Neural cell (in vitro differentiated cells): ENCODE measurements around the gene SLC24A3. TPM values are rescaled to one million over a fixed set of nuclear protein-coding genes. Genes with fewer than 3 reads are reported as not detected.

Source experiments
- H2AFZ ChIP-seq: fragments of 200-600, 300-800 bp; sonication (generic), shearing (Covaris generic); 2 replicates; pipeline ENCODE4 v1.6.0; 2014; ENCODE audit warnings: low read depth, mild to moderate bottlenecking, antibody characterized with exemption, low read length, moderate library complexity
- H3F3A ChIP-seq: fragments of 200-600 bp; shearing (Covaris generic); 2 replicates; pipeline ENCODE4 v1.6.1; 2016; ENCODE audit warnings: mild to moderate bottlenecking, moderate library complexity, mixed read lengths, antibody characterized with exemption, low read length; ENCODE audit not compliant: insufficient read depth, poor library complexity, severe bottlenecking
- H3K27ac ChIP-seq: fragments of 200-600, 300-800 bp; sonication (generic), shearing (Covaris generic); 2 replicates; pipeline ENCODE4 v1.5.1; 2014; ENCODE audit warnings: mild to moderate bottlenecking, low read length, moderate library complexity
- H3K27me3 ChIP-seq: fragments of 300-800, 200-600 bp; sonication (generic), shearing (Covaris generic); 2 replicates; pipeline ENCODE4 v1.6.0; 2014; ENCODE audit warnings: mild to moderate bottlenecking, low read depth, low read length, moderate library complexity; ENCODE audit not compliant: insufficient read depth
- H3K36me3 ChIP-seq: fragments of 300-800, 200-600 bp; sonication (generic), shearing (Covaris generic); 2 replicates; pipeline ENCODE4 v1.5.1; 2014; ENCODE audit warnings: mild to moderate bottlenecking, antibody characterized with exemption, low read length, moderate library complexity; ENCODE audit not compliant: insufficient read depth
- H3K4me2 ChIP-seq: fragments of 300-800, 200-600 bp; sonication (generic), shearing (Covaris generic); 2 replicates; pipeline ENCODE4 v1.6.0; 2014; ENCODE audit warnings: mild to moderate bottlenecking, low read length
- H3K4me3 ChIP-seq: fragments of 300-800, 200-600 bp; sonication (generic), shearing (Covaris generic); 2 replicates; pipeline ENCODE4 v1.5.1; 2014; ENCODE audit warnings: mild to moderate bottlenecking, low read length, moderate library complexity
- H3K79me2 ChIP-seq: fragments of 200-600 bp; shearing (Covaris generic); replicated peaks from 2 replicates; pipeline ENCODE4 v1.6.0; 2014; ENCODE audit warnings: mild to moderate bottlenecking, low read length, moderate library complexity; ENCODE audit not compliant: insufficient read depth
- H3K9ac ChIP-seq: fragments of 300-800, 200-600 bp; sonication (generic), shearing (Covaris generic); 2 replicates; pipeline ENCODE4 v1.6.1; 2016; ENCODE audit warnings: mild to moderate bottlenecking, low read length, mixed read lengths
- H3K9me2 ChIP-seq: fragments of 200-600 bp; shearing (Covaris generic); 2 replicates; pipeline ENCODE4 v1.6.1; 2016; ENCODE audit warnings: mild to moderate bottlenecking, low read length, mixed read lengths; ENCODE audit not compliant: insufficient read depth
- H3K9me3 ChIP-seq: fragments of 200-600, 300-800 bp; sonication (generic), shearing (Covaris generic); 2 replicates; pipeline ENCODE4 v1.6.1; 2016; ENCODE audit warnings: mild to moderate bottlenecking, mixed run types, low read length, moderate library complexity, mixed read lengths
- H4K20me1 ChIP-seq: fragments of 200-600 bp; shearing (Covaris generic); 2 replicates; pipeline ENCODE4 v1.6.1; 2016; ENCODE audit warnings: mild to moderate bottlenecking, mixed run types; ENCODE audit not compliant: insufficient read depth
- EP300 ChIP-seq: fragments of 450-650 bp; conservative IDR thresholded peaks from 2 replicates; pipeline ENCODE4 v1.6.1; 2014; ENCODE audit warnings: antibody characterized with exemption, mild to moderate bottlenecking, moderate library complexity; ENCODE audit not compliant: poor library complexity, severe bottlenecking
- EZH2 ChIP-seq: fragments of 200-600, 300-800 bp; shearing (Covaris generic), sonication (generic); IDR thresholded peaks from 2 replicates; pipeline ENCODE4 v1.6.1; 2014; ENCODE audit warnings: antibody characterized with exemption, low read length, borderline replicate concordance, mild to moderate bottlenecking; ENCODE audit not compliant: insufficient read depth, poor library complexity, severe bottlenecking
- MXI1 ChIP-seq: fragments of 450-650 bp; conservative IDR thresholded peaks from 2 replicates; pipeline ENCODE4 v1.6.1; 2014; ENCODE audit warnings: antibody characterized with exemption, mild to moderate bottlenecking; ENCODE audit not compliant: poor library complexity, severe bottlenecking
- POLR2AphosphoS5 ChIP-seq: IDR thresholded peaks from 2 replicates; pipeline ENCODE4 v1.6.1; 2012
- RAD21 ChIP-seq: fragments of 450-650 bp; conservative IDR thresholded peaks from 2 replicates; pipeline ENCODE4 v1.6.1; 2014; ENCODE audit warnings: antibody characterized with exemption, mild to moderate bottlenecking, moderate library complexity
- REST ChIP-seq: IDR thresholded peaks from 2 replicates; pipeline ENCODE4 v1.6.1; 2012; ENCODE audit warnings: borderline replicate concordance
- SMC3 ChIP-seq: fragments of 450-650 bp; conservative IDR thresholded peaks from 2 replicates; pipeline ENCODE4 v1.6.1; 2014; ENCODE audit warnings: antibody characterized with exemption, mild to moderate bottlenecking, moderate library complexity; ENCODE audit not compliant: poor library complexity
- TAF1 ChIP-seq: IDR thresholded peaks from 2 replicates; pipeline ENCODE4 v1.6.1; 2012; ENCODE audit warnings: low read depth
- polyA plus RNA-seq: library from polyadenylated mRNA; depleted of rRNA; stranded (reverse); fragments of >200 nt; gene quantifications from 2 replicates; pipeline ENCODE4 v1.2.3, GENCODE V29; 2014
- TF ChIP-seq, protein P1 (sequence below): fragments of 450-650 bp; IDR thresholded peaks from 2 replicates; pipeline ENCODE4 v1.5.1; 2014; ENCODE audit warnings: antibody characterized with exemption, mild to moderate bottlenecking, moderate library complexity; ENCODE audit not compliant: poor library complexity, severe bottlenecking

SLC24A3 gene
- polyA plus RNA-seq, 1 donor from 2014 or later, result 6.5 TPM

DNA sequence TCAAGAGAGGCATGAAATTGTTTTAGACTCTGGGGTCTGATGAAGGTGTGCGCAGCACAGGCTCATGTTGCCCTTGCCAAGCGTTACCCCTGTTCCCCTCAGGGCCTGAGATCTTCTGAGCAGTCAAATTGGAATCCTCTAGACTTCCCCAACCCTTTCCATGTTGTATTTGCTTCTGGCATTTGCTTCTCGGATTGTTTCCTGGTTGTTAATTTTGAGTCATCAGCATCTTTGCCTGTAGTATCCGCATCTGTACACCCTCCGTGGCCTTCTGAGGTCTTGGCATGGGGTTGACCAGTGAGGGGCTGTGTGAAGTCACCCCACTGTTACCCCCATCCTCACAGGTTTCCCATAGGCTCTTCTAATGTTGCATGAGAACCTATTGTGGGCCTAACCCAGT is 40.9 kb downstream of the SLC24A3 start:
- no peaks in the 10 kb centered on the region for H3K9me3 ChIP-seq
- H4K20me1 ChIP-seq, result no peaks in the 10 kb centered on the region
- no peaks in the 10 kb centered on the region for H3K36me3 ChIP-seq
- H3K27me3 ChIP-seq, result no peaks in the 10 kb centered on the region
- no peaks in the 10 kb centered on the region for H3K9me2 ChIP-seq
- H2AFZ ChIP-seq, result no peak overlapping the region
- no peak overlapping the region for H3K4me2 ChIP-seq
- no peak overlapping the region for H3K9ac ChIP-seq
- no peak overlapping the region for H3K27ac ChIP-seq
- TF ChIP-seq EZH2 (no peak), EP300 (no peak), TAF1 (no peak), POLR2AphosphoS5 (no peak), MXI1 (no peak), REST (no peak), SMC3 (no peak), RAD21 (no peak)
- TF ChIP-seq, protein P1, sequence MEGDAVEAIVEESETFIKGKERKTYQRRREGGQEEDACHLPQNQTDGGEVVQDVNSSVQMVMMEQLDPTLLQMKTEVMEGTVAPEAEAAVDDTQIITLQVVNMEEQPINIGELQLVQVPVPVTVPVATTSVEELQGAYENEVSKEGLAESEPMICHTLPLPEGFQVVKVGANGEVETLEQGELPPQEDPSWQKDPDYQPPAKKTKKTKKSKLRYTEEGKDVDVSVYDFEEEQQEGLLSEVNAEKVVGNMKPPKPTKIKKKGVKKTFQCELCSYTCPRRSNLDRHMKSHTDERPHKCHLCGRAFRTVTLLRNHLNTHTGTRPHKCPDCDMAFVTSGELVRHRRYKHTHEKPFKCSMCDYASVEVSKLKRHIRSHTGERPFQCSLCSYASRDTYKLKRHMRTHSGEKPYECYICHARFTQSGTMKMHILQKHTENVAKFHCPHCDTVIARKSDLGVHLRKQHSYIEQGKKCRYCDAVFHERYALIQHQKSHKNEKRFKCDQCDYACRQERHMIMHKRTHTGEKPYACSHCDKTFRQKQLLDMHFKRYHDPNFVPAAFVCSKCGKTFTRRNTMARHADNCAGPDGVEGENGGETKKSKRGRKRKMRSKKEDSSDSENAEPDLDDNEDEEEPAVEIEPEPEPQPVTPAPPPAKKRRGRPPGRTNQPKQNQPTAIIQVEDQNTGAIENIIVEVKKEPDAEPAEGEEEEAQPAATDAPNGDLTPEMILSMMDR, result no peak
- no peaks in the 10 kb centered on the region for H3K79me2 ChIP-seq
- no peak overlapping the region for H3K4me3 ChIP-seq
- no peaks in the 10 kb centered on the region for H3F3A ChIP-seq

DNA sequence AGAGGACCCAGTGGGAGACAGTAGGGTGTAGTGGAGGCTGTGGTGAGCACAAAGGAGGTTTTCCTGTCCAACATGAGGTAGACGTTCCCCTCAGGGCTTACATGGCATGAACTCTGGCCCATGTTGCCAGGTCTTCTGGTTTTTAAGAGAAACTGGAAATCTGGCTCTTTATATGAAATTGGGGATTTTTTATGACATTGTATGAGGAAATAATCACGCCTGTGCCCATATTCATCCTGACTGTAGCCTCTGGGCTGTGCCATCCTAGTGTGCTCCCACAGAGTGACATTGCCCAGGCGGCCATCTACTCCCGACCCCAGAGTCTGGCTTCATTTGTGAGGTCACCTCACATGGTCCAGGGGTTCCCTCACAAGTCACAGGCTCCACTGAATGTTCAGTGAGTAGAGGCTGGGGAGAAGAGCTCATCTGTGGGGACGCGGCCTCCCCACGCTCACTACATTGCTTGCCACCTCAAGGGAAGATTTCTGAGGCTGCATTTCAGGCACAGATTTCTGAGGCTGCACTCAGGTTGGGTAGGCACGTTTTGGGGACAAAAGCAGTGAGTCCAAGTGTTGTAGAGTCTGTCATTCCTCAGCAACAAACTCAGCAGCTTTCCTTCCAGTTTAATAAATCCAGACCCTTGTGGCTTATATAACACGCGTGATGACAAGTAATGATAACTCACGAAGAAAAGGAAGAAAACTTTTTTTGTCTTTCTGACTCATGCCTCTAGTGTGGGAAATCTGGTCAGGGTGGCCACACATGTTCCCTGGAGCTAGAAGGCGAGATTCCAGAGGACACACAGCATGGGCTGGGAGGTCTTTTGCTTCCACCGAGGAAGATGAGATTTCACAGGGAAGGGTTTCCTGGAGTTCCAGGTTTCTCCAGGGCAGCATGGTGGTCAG is 41.7 kb downstream of the SLC24A3 start:
- Histone ChIP-seq H3K36me3 (no peaks in the 10 kb centered on the region), H3K9me3 (no peaks in the 10 kb centered on the region), H3K27ac (no peak overlapping the region), H2AFZ (no peak overlapping the region), H3K9me2 (no peaks in the 10 kb centered on the region), H3K9ac (no peak overlapping the region), H4K20me1 (no peaks in the 10 kb centered on the region), H3K27me3 (no peaks in the 10 kb centered on the region), H3K79me2 (no peaks in the 10 kb centered on the region), H3F3A (no peaks in the 10 kb centered on the region), H3K4me2 (no peak overlapping the region), H3K4me3 (no peak overlapping the region)
- TF ChIP-seq POLR2AphosphoS5 (no peak), SMC3 (no peak), RAD21 (no peak), EZH2 (no peak), MXI1 (no peak), TAF1 (no peak), EP300 (no peak), REST (no peak)
- TF ChIP-seq, protein P1, result no peak
